ENCODE results near the gene KCNMA1.

KCNMA1 gene

GRCh38 chr10:77611670-77612069 is 25.9 kb downstream of the KCNMA1 start:
- TF ChIP-seq, protein P1, sequence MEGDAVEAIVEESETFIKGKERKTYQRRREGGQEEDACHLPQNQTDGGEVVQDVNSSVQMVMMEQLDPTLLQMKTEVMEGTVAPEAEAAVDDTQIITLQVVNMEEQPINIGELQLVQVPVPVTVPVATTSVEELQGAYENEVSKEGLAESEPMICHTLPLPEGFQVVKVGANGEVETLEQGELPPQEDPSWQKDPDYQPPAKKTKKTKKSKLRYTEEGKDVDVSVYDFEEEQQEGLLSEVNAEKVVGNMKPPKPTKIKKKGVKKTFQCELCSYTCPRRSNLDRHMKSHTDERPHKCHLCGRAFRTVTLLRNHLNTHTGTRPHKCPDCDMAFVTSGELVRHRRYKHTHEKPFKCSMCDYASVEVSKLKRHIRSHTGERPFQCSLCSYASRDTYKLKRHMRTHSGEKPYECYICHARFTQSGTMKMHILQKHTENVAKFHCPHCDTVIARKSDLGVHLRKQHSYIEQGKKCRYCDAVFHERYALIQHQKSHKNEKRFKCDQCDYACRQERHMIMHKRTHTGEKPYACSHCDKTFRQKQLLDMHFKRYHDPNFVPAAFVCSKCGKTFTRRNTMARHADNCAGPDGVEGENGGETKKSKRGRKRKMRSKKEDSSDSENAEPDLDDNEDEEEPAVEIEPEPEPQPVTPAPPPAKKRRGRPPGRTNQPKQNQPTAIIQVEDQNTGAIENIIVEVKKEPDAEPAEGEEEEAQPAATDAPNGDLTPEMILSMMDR (IDR thresholded peaks at IDR 0.05; ENCODE audit: low read depth, low read length), result no peak
- H3K4me3 ChIP-seq (ENCODE audit: low read depth, low read length), result no peak overlapping the region

DNA sequence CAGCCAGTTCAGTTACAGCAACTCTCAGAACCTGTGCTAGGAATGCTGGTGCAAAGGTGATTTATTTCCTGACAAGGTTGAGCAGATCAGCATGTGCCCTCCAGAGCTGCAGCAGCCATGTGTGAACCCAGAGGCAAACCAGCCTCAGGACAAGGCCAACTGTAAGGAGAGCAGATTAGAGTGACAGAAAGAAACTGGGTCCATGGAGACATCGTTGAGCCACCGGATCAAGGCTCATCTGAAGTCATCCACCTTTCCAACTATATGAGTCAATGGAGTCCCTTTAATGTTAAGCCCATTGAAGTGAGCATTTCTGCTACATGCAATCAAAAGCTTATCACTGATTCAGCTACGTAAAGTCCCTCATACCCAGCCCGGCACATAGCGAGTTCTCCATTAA is 26.4 kb downstream of the KCNMA1 start:
- TF ChIP-seq, protein P1 (IDR thresholded peaks at IDR 0.05; ENCODE audit: low read depth, low read length), result no peak
- H3K4me3 ChIP-seq (ENCODE audit: low read depth, low read length), result no peak overlapping the region

DNA sequence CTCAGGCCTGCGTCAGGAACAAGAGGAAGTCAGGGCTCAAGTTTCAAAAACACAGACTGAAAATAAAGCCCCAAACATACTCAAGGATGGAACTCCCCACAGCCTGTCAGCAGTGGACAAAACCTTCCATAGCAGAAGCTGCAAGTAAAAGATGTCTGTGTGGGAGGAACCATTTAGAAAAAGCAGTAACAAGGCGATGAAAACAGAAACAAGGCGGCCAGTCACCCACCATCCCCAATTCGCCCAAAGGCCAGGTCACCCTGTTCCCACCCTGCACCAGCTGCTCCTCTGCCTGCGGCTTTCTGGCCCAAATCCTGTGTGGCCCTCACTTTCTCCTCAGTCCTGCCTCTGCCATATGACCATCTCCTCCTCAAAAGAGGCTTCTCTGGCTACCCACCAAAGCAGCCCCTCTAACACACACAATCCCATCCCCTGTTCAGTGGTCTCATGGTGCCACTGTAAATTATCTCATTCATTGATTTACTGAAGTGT is 27.8 kb downstream of the KCNMA1 start:
- TF ChIP-seq, protein P1 (IDR thresholded peaks at IDR 0.05; ENCODE audit: low read depth, low read length), result no peak
- H3K4me3 ChIP-seq (ENCODE audit: low read depth, low read length), result no peak overlapping the region

GRCh38 chr10:77608281-77608680 is 29.3 kb downstream of the KCNMA1 start:
- TF ChIP-seq, protein P1 (IDR thresholded peaks at IDR 0.05; ENCODE audit: low read depth, low read length), result no peak
- H3K4me3 ChIP-seq (ENCODE audit: low read depth, low read length), result no peak overlapping the region

GRCh38 chr10:77606751-77607150 is 30.9 kb downstream of the KCNMA1 start:
- no peak overlapping the region for H3K4me3 ChIP-seq (ENCODE audit: low read depth, low read length)

GRCh38 chr10:77605466-77605865 is 32.1 kb downstream of the KCNMA1 start:
- no peak overlapping the region for H3K4me3 ChIP-seq (ENCODE audit: low read depth, low read length)
- TF ChIP-seq, protein P1 (IDR thresholded peaks at IDR 0.05; ENCODE audit: low read depth, low read length), result no peak

More at GRCh38 chr10:77606751-77607150, 30.9 kb downstream of the KCNMA1 start:
- TF ChIP-seq, protein P1 (IDR thresholded peaks at IDR 0.05; ENCODE audit: low read depth, low read length), result no peak

GRCh38 chr10:77604941-77605351 is 32.7 kb downstream of the KCNMA1 start:
- H3K4me3 ChIP-seq (ENCODE audit: low read depth, low read length), result no peak overlapping the region
- TF ChIP-seq, protein P1 (IDR thresholded peaks at IDR 0.05; ENCODE audit: low read depth, low read length), result no peak
